H1 (cell line): ENCODE data around the gene SLC6A19.

Experiments used
- CTCF ChIP-seq, 3 experiments: IDR thresholded peaks; 1 replicate in 2 of 3; 2 replicates in 1 of 3; pipeline versions ENCODE4 v1.5.1 to v1.6.1; 2011; ENCODE audit warnings: low read length in 3 of 3, mild to moderate bottlenecking in 3 of 3, inconsistent platforms in 2 of 3, low read depth in 1 of 3, moderate library complexity in 1 of 3; ENCODE audit not compliant: insufficient read depth in 1 of 3; ENCODE audit errors: control extremely low read depth in 1 of 3
- SIRT6 ChIP-seq: IDR thresholded peaks from one replicate; pipeline ENCODE4 v1.7.1; 2012; ENCODE audit warnings: low read length, inconsistent platforms
- TAF1 ChIP-seq: IDR thresholded peaks from 2 replicates; pipeline ENCODE4 v1.6.1; 2011; ENCODE audit warnings: mild to moderate bottlenecking, low read depth, low read length

GRCh38 chr5:1216918-1217295 lies 15.5 kb downstream of the SLC6A19 start:
- TF ChIP-seq TAF1 (no peak), SIRT6 (no peak), CTCF (IDR thresholded peaks at IDR 0.05; ENCODE audit: control extremely low read depth in 1 of 3, insufficient read depth in 1 of 3, low read depth in 1 of 3, low read length in 3 of 3) (no peak)
